Measurements from ENCODE around the gene THUMPD1. TPM values are rescaled to one million over a fixed set of nuclear protein-coding genes. Genes with fewer than 3 reads are reported as not detected.

The THUMPD1 gene
- total RNA-seq, 4 donors from 2014 or later: 40.5 to 73.7 (median 67.0) TPM

- TF ChIP-seq CTCF (IDR thresholded peaks at IDR 0.05) (no peak), POLR2A (IDR thresholded peaks at IDR 0.05) (no peak)
- WGBS, 2 donors: 93 to 97% methylated on average over 3 of the region's 3 CpGs
- H3K4me3 ChIP-seq (ENCODE audit: low read depth, poor library complexity, severe bottlenecking): no peak overlapping the region
- DNase-seq (ENCODE audit: low spot score in 2 of 2): no peak
- intact Hi-C loops (cut with DNase I; ENCODE audit: low total_unique reads): no loop called here
These were observed 4.8 kb upstream of the THUMPD1 start for GRCh38 chr16:20746461-20746860.

DNA sequence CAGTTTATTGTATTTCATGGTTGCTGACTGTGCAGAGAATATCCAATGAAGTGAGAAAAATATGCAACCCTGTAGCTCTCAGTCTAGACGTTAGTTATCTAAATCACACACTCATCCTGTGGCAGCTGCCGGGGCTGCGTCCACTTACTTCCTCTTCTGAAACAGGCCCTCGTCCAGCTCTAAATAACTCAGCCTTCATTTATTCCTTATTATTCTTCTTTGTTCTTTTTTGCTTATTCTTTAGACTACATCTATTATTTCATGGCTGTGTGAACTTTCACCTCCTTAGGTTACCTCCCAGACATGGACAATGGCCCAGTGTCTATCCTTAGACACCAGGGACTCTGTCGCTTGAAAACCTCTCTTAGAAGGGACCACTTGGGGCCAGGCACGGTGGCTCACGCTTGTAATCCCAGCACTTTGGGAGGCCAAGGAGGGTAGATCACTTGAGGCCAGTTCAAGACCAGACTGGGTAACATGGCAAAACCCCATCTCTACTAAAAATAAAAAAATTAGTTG lies 3.4 kb upstream of the THUMPD1 start:
- WGBS, 2 donors: 69 to 80% methylated on average over 7 of the region's 7 CpGs
- DNase-seq (ENCODE audit: low spot score in 2 of 2): no peak
- intact Hi-C loops (cut with DNase I; ENCODE audit: low total_unique reads): no loop called here
- H3K4me3 ChIP-seq (ENCODE audit: low read depth, poor library complexity, severe bottlenecking): no peak overlapping the region
- TF ChIP-seq POLR2A (IDR thresholded peaks at IDR 0.05) (no peak), CTCF (IDR thresholded peaks at IDR 0.05) (no peak)

DNA sequence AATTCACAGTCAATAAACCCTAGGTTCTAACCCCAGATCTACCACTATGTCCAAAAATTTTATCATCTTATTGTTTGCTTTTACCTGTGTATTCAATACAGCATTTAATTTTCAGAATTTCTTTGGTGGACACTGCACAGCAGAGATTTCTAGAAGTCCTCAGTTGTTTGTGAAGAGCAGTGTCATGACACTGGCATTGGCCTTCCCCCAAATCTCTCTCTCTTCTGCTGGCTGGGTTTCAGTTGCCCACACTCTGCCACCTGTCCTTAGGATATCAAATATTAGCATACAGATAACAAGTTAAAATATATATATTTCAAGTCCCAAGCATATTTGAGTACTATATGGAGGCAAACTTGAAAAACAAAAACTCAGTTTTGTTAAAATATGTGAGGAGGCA lies 2.0 kb upstream of the THUMPD1 start:
- intact Hi-C loops (cut with DNase I; ENCODE audit: low total_unique reads): no loop called here
- TF ChIP-seq CTCF (IDR thresholded peaks at IDR 0.05): no peak
- TF ChIP-seq POLR2A (IDR thresholded peaks at IDR 0.05): no peak
- DNase-seq (ENCODE audit: low spot score in 2 of 2): no peak
- H3K4me3 ChIP-seq (ENCODE audit: low read depth, poor library complexity, severe bottlenecking): no peak overlapping the region

- peak; percentile 84 to 98 for DNase-seq (ENCODE audit: low spot score in 2 of 2)
- TF ChIP-seq POLR2A (IDR thresholded peaks at IDR 0.05) (no peak), CTCF (IDR thresholded peaks at IDR 0.05) (no peak)
- peak overlapping the region; percentile 81 for H3K4me3 ChIP-seq (ENCODE audit: low read depth, poor library complexity, severe bottlenecking)
- intact Hi-C loops (cut with DNase I; ENCODE audit: low total_unique reads): no loop called here
- 1% methylated on average over 32 to 36 of the region's 36 CpGs for WGBS, 2 donors
These were observed 607 bp downstream of the THUMPD1 start for GRCh38 chr16:20740901-20741521.

DNA sequence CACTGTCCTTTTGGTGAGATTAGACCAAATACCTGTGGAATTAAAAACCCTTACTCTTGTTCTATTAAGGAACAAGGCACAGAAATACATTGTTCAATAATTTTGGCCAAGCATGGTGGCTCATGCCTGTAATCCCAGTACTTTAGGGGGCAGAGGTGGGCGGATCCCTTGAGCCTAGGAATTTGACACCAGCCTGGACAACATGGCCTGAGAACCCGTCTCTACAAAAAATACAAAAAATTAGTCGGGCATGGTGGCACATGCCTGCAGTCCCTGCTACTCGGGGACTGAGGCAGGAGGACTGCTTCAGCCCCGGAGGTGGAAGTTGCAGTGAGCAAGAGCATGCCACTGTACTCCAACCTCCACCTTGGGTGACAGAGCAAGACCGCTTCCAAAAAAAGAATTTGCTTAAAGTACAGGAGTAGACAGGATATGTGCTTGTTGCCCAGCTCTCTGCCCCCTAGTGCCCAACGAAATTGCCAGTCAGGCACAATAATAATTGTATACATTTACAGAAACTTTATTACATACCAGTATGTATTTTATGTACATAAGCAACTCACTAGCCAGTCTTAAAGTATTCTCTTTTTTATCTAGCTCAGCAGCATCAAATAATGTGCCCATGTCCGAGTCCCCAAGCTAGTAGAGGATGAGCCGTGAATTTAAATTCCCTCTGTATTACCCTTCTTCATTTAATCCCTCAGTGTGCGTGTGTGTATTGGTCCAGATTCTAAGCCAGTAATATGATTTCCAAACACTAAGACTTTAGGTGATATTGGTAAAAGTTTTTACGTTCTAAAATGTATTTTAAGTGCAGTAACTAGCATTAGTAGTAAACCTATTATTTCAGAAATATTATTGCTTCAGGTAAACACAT lies 1.4 kb downstream of the THUMPD1 start:
- WGBS, 2 donors: 32 to 37% methylated on average over 11 of the region's 11 CpGs
- DNase-seq (ENCODE audit: low spot score in 2 of 2): no peak
- H3K4me3 ChIP-seq (ENCODE audit: low read depth, poor library complexity, severe bottlenecking): peak overlapping the region; percentile 41
- no peak for TF ChIP-seq POLR2A (IDR thresholded peaks at IDR 0.05)
- TF ChIP-seq CTCF (IDR thresholded peaks at IDR 0.05): no peak
- intact Hi-C loops (cut with DNase I; ENCODE audit: low total_unique reads): no loop called here
